GM04504 (cell line): Measurements from ENCODE around the gene INPP5J.

Experiments
- DNase-seq: peaks from one replicate; pipeline ENCODE4 v3.0.0-alpha.2; 2012; ENCODE audit warnings: low read depth

The INPP5J gene

DNA sequence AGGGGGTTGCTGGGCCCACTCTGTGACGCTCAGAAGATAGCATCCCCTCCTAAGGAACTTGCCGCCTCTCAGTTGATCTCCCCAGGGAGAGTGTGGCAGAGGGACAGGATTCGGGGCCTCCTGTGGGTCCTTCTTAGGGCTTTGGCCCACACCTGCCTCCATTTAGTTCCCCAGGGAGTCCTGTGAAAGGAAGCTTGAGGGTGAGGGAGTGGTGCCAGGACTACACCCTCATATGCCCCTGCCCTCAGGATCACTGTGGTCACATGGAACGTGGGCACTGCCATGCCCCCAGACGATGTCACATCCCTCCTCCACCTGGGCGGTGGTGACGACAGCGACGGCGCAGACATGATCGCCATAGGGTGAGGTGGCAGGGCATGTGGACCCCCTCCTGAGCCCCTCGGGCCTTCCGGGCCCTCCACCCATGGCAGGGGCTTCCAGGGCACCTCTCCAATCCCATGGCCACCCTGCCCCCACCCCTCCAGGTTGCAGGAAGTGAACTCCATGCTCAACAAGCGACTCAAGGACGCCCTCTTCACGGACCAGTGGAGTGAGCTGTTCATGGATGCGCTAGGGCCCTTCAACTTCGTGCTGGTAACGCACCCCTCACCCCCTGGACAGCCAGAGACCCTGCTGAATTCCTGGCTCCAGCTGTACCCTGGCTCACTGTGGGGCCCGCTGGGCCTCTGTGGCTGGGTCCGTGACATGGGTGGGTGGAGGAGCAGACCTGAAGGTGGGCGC lies 3.5 kb downstream of the INPP5J start:
- DNase-seq, result no peak

DNA sequence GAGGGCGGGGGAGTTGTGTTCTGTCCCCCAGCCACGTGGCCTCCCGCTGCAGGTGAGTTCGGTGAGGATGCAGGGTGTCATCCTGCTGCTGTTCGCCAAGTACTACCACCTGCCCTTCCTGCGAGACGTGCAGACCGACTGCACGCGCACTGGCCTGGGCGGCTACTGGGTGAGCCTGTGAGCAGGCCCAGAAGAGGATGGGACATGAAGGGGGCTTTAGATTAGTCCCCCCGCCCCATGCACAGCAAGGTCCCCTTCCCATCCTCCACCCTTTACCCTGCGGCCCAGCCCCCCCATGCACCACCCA lies 4.1 kb downstream of the INPP5J start:
- DNase-seq, result no peak

DNA sequence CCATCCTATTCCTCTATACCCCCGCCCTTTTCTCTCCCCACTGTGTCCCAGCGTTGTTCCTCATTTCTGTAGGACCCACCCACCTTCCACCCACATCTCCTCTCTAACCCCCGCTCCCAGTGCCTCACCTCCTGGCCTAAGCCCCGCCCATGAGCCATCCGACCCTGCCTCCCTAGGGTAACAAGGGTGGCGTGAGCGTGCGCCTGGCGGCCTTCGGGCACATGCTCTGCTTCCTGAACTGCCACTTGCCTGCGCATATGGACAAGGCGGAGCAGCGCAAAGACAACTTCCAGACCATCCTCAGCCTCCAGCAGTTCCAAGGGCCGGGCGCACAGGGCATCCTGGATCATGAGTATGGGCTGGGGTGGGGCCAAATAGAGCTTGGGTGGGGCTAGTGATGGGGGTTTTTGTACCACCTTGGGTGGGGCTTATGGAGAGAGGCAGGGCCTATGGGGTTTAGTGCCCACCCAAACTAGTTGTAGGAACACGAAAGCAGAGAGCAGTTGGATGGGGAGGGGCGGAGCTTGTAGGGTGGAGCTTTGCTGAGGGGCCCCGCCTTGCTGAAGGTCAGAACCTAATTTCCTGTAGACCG lies 4.5 kb downstream of the INPP5J start:
- DNase-seq, result no peak

DNA sequence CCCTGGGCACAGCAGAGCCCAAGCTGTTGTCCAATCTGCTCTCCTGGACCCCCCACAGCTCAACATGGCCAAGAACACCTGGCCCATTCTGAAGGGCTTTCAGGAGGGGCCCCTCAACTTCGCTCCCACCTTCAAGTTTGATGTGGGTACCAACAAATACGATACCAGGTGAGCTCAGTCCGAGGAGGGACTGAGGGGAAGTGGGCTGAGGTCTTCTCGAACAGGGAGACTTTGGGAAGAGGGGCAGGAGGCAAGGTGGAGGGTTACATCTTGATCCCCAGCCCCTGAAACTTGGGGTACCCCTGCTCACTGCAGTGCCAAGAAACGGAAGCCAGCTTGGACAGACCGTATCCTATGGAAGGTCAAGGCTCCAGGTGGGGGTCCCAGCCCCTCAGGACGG lies 5.4 kb downstream of the INPP5J start:
- DNase-seq, result no peak

DNA sequence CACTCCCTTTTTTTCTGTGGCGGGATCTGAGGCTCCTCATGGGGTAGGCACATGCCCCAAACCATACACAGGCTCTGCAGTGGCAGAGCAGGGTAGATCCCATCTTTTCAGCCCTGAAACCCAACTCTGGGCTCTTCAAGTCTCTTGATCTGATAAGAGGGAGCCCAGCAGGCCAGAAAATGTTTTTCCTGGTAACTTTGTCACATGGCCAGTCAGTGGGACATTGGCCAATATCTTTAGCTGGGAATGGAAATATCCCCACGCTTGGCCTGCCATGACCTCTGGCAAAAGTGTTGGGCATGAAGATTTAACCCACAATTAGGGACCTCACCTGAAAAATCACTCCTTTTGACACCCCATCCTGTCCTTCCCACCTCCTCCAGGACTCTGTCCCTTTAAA lies 8.1 kb downstream of the INPP5J start:
- DNase-seq, result no peak

DNA sequence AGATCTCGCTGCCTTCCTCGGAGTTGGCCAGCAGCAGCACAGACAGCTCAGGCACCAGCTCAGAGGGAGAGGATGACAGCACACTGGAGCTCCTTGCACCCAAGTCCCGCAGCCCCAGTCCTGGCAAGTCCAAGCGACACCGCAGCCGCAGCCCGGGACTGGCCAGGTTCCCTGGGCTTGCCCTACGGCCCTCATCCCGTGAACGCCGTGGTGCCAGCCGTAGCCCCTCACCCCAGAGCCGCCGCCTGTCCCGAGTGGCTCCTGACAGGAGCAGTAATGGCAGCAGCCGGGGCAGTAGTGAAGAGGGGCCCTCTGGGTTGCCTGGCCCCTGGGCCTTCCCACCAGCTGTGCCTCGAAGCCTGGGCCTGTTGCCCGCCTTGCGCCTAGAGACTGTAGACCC lies 11.1 kb downstream of the INPP5J start:
- DNase-seq, result no peak

DNA sequence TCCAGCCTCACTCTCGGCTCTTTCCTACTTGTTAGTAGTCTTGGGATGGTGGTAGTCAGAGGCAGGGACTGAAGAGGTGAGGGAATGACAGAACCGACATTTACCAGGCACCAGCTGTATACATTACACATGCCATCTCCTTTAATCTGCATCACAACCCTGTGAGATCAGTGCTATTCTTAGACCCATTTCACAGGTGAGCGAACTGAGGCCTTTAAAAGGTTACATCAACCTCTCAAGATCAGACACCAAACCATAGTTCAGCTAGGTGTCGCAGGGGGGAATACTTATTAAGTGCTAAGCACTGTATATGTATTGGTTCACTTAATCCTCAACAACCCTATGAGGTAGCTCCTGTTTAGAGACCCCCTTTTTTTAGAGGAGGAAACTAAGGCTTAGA lies 11.9 kb downstream of the INPP5J start:
- DNase-seq, result no peak

DNA sequence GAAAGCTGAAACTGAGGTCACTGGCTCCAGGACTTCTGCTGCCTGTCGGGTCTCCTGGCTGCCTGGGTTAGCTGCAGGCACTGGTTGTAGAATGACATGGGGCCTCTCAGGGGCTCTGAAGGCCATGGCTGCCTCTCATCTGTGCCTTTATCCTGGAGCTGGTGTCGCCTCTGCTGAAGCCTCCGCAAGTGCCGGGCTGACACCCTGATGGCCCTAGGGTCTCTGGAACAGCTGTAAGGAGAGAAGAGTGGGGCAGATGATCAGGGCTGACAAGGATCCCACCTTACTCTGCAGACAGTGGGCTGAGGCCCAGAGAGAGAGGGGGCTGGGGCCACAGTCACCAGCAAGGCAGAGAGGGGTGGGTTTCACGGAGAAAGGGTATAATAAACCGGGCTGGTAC lies 12.9 kb downstream of the INPP5J start:
- no peak for DNase-seq

DNA sequence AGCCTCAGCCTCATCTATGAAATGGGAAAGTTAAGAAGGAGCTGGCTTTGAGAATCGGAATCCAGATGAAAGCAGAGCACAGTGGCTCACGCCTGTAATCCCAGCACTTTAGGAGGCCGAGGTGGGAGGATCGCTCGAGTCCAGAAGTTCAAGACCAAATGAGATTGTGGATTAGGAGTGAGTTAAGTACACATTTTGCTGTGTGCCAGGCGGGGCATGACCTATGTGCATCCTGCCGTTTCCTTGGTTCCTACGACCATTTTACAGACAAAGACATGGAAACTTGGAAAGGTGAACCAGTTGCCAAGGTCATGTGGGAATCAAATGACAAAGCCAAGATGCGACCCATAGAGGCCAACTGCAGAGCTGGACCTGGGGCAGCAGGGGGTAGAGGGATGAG lies 13.4 kb downstream of the INPP5J start:
- DNase-seq, result no peak

DNA sequence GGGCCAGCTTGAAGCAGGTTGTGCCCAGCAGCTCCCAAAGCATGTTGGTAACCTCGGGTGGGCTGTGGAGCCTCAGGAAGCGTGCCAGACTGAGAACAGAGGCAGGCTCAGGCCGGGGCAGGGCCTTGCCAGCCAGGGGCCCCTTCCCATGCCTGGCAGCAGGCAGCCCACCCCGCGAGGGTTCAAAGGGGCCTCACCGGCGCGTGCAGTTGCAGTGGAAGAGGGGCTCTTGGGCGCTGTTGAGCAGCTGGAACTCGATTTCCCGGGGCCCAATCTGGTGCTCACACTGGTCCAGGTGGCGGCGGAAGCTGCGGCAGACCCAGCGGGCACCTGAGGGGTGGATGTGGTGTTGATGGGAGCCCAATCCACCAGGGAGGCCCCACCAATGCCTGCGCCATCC lies 13.9 kb downstream of the INPP5J start:
- no peak for DNase-seq

DNA sequence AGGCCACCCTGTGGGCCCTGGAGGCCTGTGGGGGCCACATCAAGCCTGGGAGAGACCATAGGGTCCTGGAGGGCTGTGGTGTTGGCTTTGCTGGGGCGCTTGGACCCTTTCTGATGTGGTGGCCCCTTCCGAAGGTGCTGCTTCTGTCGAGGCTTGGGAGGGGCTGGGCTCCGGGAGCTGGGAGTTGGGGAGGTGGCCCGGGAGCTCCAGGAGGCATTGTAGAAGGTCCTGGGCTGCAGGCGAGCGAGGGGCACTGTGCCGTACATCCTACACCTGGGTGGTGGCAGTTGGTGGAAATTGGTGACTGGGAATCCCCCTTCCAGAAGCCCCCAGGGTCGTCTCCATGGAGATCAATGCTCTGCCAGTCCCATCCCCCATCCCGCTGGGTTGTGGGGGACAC lies 15.0 kb downstream of the INPP5J start:
- DNase-seq, result no peak

DNA sequence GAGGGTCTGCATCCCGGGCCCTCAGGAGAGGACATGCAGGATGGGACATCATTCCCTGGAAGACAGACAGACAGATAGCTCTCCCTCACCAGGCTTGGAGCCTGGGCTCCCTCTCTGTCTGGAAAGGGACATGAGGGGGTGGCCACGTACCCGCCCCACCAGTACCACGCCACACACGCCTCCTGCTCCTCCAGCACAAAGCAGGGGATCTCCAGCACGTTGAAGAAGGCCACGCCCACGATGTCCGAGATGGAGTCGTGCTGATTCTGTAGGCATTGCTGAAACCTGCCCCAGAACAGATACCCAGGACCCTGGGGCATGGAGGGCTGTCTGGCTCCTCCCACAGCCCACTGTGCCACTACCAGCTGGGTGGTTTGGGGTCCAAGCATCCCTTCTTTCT lies 15.4 kb downstream of the INPP5J start:
- DNase-seq, result no peak

DNA sequence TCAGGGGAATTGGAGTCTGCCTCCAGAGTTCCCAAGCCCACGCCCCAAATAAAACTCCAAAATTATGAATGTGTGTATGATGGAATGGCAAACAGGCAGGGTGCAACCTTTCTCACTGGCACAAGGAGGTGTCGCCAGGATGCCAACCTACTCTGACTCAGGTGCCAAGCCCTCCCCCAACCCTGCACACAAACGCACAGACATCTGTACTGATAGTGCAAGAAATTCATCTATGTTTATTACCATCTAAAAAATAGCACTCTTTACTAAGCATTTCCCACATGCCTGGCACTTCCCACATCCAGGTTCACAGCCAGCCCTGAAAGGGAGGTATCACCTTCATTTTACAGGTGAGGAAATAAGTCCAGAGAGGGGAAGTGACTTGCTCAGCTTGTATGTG lies 16.3 kb downstream of the INPP5J start:
- no peak for DNase-seq

DNA sequence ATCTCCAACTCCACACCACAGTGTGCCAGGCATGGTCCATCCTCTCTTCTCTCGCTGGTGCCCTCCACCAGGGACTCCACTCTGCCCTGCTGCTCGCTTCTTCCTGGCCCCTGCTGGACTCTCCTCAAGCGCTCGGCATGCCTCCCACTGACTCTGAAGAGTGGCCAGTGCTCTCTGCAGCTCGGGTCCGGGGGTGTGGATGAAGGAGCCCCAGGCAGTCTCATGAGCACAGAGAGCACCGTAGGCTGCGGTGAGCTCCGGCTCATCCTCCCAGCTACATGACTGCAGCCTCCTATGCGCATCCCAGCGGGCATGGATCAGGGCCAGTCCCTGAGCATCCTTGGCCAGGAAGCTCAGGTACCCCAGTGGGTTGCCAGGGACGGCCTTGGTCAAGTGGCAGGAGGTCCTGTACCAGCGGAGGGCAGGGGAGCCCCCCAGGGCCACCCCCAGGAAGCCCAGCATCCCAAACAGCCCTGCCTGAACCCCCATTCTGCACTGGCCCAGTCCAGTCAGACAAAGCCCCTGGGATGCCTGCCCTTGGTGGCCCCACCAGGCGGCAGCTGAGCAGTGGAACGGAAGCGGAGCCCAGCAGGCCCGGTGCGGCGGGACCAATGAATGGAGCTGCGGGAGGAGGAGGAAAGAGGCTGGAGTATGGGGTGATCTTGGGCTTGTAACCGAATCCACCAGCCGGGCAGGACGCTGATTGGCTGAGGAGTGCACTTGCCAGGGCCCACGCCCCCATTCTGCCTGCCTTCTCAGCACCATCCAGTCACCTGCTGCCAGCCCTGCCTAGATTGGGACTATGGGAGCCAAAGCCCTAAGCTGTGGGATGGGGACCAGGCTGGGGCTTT lies 17.3 kb downstream of the INPP5J start, which contains the start of gene PLA2G3:
Gene PLA2G3, minus strand, starts transcription at position 643 of the 851 bp plus-strand sequence. Its CDS starts 154 bp downstream, at position 489.
- DNase-seq, result no peak

DNA sequence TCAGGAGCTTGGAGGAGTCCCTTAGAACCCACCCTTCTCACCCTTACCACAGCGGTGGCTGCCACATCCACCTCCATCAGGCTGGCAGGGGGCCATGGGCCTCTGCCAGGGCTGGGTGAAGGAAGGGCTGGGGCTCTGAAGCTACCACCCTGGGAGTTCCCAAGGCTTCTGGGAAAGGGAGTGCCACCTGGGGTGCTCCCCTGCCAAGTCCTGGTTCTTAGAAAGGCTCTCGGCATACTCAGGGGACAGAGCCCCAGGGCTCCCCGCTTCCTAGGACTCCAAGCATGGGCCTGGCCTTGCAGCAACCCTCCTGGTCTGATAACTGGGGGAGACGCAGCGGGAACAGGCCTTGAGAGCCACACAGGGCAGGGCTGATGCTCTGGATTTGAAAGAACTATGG lies 18.0 kb downstream of the INPP5J start:
- DNase-seq, result no peak

DNA sequence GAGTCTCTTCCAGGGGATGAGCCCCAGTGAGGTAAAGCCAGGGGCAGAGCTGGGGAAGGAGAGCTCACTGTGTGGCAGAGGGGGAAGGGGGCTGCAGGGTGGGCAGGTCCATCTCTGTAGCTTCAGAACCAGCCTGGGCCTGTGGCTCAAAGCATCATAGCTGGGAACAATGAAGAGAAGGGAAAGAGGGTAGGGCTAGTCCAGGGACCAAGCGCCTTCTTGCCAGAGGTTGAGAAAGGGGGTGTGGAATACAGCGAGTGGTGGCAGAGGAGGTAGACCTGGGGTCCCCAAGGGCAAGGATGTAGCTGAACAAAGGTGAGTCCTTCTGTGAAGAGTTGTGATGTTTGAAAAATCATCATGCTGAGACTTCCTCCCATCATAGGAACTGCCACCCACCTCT lies 18.8 kb downstream of the INPP5J start:
- no peak for DNase-seq

DNA sequence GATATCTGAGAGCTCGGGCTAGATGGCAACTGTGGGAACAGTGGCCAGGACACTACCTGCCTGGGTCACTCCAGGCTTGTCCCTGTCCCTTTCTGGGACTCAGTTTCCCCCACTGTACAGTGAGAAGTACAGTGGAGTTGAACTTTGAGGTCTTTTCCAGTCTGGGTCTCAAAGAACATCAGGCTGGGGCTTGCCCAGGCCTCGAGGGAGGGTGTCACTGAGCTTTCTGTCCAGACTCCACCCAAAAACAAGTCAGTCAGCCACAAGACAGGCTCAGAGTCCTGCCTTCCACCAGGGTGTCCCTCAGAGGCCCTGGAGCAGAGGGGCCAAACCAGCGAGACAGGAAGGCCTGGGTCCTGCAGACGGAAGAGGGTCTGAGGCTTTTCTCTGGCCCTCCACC lies 19.5 kb downstream of the INPP5J start:
- no peak for DNase-seq

DNA sequence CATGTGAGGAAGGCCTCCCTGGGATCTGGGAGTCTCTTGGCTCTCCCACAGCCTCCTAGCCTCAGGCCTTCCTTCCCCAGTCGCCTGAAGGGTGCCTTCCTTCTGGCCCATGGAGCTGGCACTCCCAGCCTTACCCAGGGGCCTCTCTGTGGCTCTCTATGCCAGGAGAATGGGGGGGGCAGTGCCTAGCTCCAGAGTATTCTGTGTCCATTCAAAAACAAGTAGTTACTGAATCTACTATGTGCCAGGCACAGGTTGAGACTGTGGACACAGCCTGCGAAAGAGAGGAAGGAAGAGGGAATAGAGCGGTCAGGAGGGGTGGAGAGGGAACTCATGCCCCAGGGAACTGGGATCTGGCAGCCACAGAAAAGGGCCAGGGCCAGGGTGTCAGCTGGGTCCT lies 20.3 kb downstream of the INPP5J start:
- DNase-seq, result no peak

DNA sequence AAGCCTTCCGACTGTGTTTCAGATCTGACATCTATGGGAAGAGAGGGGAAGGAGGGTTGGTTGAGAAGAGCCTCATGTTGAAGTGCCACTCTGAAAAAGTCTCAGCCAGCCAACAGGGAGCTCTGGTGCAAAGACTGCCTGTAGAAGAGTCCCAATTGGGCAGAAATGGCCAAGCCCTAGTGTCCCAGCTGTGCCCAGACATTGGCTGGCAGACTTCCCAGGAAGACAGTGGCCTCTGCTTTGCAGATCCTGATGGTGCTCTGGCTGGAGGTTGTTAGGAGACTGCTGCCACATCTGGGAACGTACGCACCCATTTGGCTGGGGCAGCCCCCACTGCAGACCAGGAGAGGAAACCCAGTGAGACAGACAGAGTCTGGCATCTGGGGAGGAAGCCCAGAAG lies 20.8 kb downstream of the INPP5J start:
- no peak for DNase-seq

DNA sequence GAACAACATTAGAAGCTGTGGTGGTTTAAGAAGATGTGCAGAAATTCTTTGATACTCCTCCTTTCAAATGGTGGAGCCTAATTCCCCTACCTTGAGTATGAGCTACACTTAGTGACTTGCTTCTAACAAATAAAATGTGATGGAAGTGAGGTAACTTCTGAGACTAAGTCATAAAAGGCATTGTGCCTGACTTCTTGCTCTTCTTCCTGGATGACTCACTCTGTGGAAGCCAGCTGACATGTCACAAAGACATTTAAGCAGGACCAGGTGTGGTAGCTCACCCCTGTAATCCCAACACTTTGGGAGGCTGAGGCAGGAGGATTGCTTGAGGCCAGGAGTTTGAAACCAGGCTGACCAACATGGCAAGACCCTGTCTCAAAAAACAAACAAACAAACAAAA lies 21.5 kb downstream of the INPP5J start:
- no peak for DNase-seq

DNA sequence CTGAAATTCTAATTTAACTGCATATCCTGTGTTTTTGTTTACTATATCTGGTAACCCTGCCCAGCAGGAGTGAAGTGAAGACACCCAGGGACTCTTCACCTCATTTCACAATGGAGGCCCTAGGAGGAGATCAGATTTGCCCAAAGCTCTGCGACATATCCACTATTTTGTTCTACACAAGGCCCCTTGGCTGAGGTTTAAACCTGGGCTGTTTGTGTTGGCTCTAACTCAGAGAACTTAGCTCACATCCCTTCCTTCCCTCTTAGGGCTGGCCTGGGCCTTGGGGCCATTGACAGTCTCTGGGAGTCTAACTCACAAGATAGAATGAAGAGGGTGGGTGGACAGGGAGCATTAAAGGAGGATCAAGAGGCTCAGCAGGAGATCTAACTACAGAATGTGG lies 25.7 kb downstream of the INPP5J start:
- no peak for DNase-seq

DNA sequence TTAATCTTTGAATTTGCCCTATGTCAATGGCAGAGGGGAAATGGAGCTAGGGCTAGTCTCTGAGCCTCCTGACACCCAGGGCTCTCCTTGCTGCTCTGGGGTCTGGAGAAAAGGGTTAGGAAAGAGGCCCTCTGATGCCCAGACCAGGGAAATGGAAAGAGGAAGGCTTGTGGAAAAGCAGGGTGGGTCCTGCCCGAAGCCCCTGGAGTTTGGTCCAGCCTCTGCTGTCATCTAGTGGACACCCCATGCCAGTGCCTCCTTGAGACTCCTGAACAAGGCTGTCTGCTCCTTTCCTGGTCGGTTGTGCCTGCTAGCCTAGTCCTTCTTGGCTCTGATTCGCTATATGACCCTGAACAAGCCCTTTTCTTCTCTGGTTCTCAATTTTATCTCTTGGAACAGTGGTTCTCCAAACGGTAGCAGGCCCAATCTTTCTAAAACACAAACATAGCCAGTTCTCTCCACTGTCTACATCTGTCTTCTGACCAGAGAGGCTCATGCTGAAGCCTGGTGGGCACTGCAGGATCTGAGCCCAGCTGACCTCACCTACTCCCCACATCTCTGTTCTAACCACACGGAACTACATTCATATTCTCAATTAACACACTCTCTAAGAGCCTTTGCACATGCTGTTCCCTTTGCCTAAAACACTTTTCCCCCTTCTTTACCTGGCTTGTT lies 26.3 kb downstream of the INPP5J start:
- peak; percentile 50 for DNase-seq

DNA sequence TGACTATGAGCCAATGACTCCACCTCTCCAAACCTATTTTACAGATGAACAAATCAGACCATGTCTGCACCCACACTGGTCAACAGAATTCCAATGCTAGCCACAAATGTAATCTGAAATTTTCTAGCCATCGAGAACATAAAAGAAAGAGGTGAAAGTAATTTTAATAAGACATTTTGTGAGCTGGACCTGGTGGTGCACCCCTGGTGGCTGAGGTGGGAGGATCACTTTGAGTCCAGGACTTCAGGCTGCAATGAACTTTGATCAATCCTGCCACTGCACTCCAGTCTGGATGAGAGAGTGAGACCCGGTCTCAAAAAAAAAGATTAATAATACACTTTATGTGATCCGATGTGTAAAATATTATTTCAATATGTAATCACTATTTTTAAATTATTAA lies 27.8 kb downstream of the INPP5J start:
- no peak for DNase-seq
